ENCODE data around the gene LAPTM4A.

Gene LAPTM4A

DNA sequence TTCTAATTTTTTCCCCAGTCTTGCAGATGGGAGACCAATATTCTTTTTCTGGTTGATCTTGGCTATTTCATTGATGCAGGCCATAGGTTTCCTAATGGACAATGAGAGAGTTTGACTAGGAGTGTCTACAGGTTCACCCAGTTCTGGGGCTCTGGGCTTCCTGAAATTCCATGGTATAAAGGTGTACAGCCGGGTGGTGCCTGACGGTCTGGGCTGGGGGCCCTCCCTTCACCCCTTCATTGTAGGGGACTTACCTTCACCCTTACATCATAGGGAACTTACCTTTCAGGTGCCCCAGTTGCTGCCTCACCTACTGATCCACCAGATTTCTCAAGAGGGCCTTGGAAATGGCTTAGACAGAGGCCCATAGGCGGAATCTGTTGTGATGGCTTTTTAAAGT, 13.0 kb upstream of the LAPTM4A start:
- TF ChIP-seq, protein P1, sequence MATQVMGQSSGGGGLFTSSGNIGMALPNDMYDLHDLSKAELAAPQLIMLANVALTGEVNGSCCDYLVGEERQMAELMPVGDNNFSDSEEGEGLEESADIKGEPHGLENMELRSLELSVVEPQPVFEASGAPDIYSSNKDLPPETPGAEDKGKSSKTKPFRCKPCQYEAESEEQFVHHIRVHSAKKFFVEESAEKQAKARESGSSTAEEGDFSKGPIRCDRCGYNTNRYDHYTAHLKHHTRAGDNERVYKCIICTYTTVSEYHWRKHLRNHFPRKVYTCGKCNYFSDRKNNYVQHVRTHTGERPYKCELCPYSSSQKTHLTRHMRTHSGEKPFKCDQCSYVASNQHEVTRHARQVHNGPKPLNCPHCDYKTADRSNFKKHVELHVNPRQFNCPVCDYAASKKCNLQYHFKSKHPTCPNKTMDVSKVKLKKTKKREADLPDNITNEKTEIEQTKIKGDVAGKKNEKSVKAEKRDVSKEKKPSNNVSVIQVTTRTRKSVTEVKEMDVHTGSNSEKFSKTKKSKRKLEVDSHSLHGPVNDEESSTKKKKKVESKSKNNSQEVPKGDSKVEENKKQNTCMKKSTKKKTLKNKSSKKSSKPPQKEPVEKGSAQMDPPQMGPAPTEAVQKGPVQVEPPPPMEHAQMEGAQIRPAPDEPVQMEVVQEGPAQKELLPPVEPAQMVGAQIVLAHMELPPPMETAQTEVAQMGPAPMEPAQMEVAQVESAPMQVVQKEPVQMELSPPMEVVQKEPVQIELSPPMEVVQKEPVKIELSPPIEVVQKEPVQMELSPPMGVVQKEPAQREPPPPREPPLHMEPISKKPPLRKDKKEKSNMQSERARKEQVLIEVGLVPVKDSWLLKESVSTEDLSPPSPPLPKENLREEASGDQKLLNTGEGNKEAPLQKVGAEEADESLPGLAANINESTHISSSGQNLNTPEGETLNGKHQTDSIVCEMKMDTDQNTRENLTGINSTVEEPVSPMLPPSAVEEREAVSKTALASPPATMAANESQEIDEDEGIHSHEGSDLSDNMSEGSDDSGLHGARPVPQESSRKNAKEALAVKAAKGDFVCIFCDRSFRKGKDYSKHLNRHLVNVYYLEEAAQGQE (IDR thresholded peaks at IDR 0.05; ENCODE audit: insufficient read depth in 1 of 2, low read depth in 2 of 2, low read length in 2 of 2) = no peak
- TF ChIP-seq FOXP2 (optimal IDR thresholded peaks at IDR 0.05; ENCODE audit: borderline replicate concordance, extremely low read depth, extremely low read length, insufficient read depth) (no peak), TAF1 (IDR thresholded peaks at IDR 0.05; ENCODE audit: borderline replicate concordance, insufficient read depth, low read length) (no peak), POLR2AphosphoS5 (IDR thresholded peaks at IDR 0.05; ENCODE audit: low read depth, low read length) (no peak), SIN3A (IDR thresholded peaks at IDR 0.05; ENCODE audit: borderline replicate concordance, insufficient read depth, low read length) (no peak)

DNA sequence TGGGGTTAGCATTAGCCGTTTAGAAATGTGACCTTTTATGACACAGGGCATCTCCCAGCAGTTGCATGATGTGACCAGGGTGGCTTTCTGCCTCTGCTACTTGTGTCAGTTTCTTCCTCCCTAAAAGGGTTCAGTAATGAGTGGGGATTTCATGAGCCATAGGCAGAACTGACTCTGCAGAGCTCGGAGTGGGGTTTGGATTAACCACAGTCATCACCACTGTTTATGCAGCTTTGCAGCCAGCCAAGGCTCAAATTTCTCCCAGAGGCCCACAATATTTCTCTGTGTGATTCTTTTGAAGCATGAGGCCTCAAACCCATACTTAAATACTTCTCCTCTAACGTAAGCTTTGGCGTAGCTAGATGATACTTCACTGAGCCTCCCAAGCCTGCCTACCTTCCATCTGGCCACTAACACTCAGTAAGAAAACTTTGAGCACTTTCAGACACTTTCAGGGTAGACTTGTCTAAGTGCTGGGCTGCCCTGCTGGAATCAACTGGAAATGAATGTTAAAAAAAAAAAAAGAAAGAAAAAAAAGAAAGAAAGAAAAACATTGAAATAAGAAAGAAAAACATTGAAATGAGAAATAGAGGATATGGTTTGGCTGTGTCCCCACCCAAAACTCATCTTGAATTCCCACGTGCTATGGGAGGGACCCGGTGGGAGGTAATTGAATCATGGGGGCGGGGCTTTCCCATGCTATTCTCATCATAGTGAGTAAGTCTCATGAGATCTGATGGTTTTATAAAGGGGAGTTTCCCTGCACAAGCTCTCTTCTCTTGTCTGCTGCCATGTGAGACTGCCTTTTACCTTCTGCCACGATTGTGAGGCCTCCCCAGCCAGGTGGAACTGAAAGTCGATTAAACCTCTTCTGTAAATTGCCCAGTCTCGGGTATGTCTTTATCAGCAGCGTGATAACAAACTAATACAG, 11.5 kb upstream of the LAPTM4A start:
- TF ChIP-seq POLR2AphosphoS5 (IDR thresholded peaks at IDR 0.05; ENCODE audit: low read depth, low read length) (no peak), FOXP2 (optimal IDR thresholded peaks at IDR 0.05; ENCODE audit: borderline replicate concordance, extremely low read depth, extremely low read length, insufficient read depth) (no peak), SIN3A (IDR thresholded peaks at IDR 0.05; ENCODE audit: borderline replicate concordance, insufficient read depth, low read length) (no peak), TAF1 (IDR thresholded peaks at IDR 0.05; ENCODE audit: borderline replicate concordance, insufficient read depth, low read length) (no peak)
- TF ChIP-seq, protein P1 (IDR thresholded peaks at IDR 0.05; ENCODE audit: insufficient read depth in 1 of 2, low read depth in 2 of 2, low read length in 2 of 2) = no peak

DNA sequence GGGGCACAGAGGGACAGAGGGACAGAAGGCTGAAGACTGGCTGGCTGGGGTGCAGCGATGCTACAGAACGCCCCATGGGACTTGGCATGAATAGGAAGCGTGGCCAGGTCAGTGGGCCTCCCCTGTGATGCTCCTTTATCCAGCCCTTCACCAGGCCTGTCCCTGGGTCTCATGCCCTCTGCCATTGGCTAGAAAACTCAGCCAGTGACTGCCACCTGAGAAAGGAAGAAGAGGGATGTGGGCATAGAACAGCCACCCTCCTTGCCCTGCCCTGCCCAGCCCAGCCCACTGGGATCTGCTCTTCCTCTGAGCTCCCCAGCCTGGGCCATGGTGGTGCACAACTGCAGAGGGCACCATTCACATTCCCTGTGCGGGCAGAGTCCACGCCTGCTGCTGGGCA, 10.5 kb upstream of the LAPTM4A start:
- TF ChIP-seq, protein P1 (IDR thresholded peaks at IDR 0.05; ENCODE audit: insufficient read depth in 1 of 2, low read depth in 2 of 2, low read length in 2 of 2) = no peak
- no peak for TF ChIP-seq FOXP2 (optimal IDR thresholded peaks at IDR 0.05; ENCODE audit: borderline replicate concordance, extremely low read depth, extremely low read length, insufficient read depth)
- no peak for TF ChIP-seq POLR2AphosphoS5 (IDR thresholded peaks at IDR 0.05; ENCODE audit: low read depth, low read length)
- no peak for TF ChIP-seq SIN3A (IDR thresholded peaks at IDR 0.05; ENCODE audit: borderline replicate concordance, insufficient read depth, low read length)
- TF ChIP-seq TAF1 (IDR thresholded peaks at IDR 0.05; ENCODE audit: borderline replicate concordance, insufficient read depth, low read length) = no peak

DNA sequence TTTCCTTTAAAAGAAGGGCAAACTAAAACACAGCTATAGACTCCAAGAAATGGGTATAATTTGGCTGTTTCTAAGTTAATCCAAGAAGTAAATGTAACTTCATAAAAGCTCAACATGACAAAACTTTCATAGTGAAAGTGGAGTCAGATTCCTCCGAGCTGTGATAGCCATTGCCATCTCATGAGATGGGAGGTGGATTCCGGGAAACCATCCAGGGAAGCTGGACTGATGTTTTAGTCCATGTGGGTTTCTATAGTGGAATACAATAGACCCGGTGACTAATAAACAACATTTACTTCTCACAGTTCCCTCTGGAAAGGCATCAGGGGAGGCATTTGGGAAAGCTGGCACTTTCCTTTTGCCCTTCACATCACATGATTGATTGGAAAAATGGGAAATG, 10.0 kb upstream of the LAPTM4A start:
- TF ChIP-seq FOXP2 (optimal IDR thresholded peaks at IDR 0.05; ENCODE audit: borderline replicate concordance, extremely low read depth, extremely low read length, insufficient read depth) (no peak), POLR2AphosphoS5 (IDR thresholded peaks at IDR 0.05; ENCODE audit: low read depth, low read length) (no peak), SIN3A (IDR thresholded peaks at IDR 0.05; ENCODE audit: borderline replicate concordance, insufficient read depth, low read length) (no peak), TAF1 (IDR thresholded peaks at IDR 0.05; ENCODE audit: borderline replicate concordance, insufficient read depth, low read length) (no peak)
- TF ChIP-seq, protein P1 (IDR thresholded peaks at IDR 0.05; ENCODE audit: insufficient read depth in 1 of 2, low read depth in 2 of 2, low read length in 2 of 2) = no peak
